PC-9 (cell line): ENCODE data around the gene DCLK2.

Experiments
- EZH2 ChIP-seq: fragments of 200-600 bp; sonication (generic); IDR thresholded peaks from 2 replicates; pipeline ENCODE4 v1.8.0; 2017; ENCODE audit warnings: antibody characterized with exemption, low read depth
- TF ChIP-seq, protein P1 (sequence below): fragments of 200-600 bp; sonication (generic); conservative IDR thresholded peaks from 2 replicates; pipeline ENCODE4 v1.6.1; 2017; ENCODE audit warnings: mixed run types, antibody characterized with exemption, mild to moderate bottlenecking, moderate library complexity

DNA sequence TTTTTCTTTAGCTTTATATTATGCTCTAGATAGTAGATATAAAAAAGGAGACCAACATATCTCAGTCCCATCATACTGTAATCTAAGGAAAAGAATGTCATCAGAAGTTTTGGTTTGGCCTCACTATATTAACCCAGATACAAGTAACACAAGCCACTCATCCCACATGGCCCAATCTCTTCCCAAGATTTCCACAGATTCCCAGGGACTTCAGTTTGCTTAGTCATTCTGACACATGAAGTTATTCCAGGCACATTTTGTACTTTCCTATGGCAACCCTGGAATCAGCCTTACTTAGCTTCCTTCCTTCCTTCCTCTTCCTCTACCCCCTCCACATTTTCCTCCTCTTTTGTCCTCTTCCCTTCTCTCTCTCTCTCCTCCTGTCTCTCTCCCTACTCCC is 21.7 kb upstream of the DCLK2 start:
- TF ChIP-seq, protein P1, sequence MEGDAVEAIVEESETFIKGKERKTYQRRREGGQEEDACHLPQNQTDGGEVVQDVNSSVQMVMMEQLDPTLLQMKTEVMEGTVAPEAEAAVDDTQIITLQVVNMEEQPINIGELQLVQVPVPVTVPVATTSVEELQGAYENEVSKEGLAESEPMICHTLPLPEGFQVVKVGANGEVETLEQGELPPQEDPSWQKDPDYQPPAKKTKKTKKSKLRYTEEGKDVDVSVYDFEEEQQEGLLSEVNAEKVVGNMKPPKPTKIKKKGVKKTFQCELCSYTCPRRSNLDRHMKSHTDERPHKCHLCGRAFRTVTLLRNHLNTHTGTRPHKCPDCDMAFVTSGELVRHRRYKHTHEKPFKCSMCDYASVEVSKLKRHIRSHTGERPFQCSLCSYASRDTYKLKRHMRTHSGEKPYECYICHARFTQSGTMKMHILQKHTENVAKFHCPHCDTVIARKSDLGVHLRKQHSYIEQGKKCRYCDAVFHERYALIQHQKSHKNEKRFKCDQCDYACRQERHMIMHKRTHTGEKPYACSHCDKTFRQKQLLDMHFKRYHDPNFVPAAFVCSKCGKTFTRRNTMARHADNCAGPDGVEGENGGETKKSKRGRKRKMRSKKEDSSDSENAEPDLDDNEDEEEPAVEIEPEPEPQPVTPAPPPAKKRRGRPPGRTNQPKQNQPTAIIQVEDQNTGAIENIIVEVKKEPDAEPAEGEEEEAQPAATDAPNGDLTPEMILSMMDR: no peak
- TF ChIP-seq EZH2: no peak
